ENCODE results near the gene G6PC3.
A peak's percentile ranks its signal among the peaks of the same experiment; 100 is the strongest.

The G6PC3 gene

DNA sequence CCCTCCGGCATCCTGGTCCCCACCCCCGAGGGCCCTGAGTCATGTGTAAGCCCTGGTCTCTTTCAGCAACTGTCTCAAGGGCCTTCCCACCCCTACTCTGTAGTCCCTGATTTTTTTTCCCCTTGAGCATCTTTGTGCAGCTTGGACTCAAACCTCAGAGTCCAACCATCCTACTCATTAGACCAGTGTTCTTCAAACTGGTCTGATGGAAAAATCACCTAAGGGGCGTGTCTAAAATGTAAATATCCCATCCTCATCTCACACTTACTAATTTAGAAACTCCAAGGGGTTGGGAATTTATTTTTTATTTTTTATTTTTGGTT lies 624 bp downstream of the G6PC3 start:
- TF ChIP-seq, protein P1, sequence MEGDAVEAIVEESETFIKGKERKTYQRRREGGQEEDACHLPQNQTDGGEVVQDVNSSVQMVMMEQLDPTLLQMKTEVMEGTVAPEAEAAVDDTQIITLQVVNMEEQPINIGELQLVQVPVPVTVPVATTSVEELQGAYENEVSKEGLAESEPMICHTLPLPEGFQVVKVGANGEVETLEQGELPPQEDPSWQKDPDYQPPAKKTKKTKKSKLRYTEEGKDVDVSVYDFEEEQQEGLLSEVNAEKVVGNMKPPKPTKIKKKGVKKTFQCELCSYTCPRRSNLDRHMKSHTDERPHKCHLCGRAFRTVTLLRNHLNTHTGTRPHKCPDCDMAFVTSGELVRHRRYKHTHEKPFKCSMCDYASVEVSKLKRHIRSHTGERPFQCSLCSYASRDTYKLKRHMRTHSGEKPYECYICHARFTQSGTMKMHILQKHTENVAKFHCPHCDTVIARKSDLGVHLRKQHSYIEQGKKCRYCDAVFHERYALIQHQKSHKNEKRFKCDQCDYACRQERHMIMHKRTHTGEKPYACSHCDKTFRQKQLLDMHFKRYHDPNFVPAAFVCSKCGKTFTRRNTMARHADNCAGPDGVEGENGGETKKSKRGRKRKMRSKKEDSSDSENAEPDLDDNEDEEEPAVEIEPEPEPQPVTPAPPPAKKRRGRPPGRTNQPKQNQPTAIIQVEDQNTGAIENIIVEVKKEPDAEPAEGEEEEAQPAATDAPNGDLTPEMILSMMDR (conservative IDR thresholded peaks at IDR 0.05; ENCODE audit: low read depth, low read length): no peak
- no peak for DNase-seq (ENCODE audit: low read depth)
- peak overlapping the region; percentile 72 for H3K4me3 ChIP-seq (ENCODE audit: low read length)

DNA sequence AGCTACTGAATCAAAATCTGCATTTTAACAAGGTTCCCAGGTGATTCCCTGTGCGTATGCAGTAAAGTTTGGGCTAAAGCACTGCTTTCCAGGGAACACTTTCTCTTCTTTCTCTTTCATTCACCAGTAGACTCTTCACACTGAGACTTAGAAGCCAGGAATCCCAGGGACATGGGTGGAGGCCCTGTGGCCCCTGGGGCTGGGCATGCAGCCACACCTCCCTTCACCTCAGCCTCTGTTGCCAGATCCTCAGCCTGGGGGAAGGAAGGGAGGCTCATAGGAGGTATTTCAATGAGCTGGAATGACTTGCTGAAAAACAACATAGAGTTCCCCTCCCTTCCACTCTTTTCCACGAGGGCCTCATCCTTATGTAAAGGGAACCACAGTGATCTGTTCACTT lies 1.2 kb downstream of the G6PC3 start:
- DNase-seq (ENCODE audit: low read depth): no peak
- TF ChIP-seq, protein P1 (conservative IDR thresholded peaks at IDR 0.05; ENCODE audit: low read depth, low read length): no peak
- peak overlapping the region; percentile 72 for H3K4me3 ChIP-seq (ENCODE audit: low read length)

DNA sequence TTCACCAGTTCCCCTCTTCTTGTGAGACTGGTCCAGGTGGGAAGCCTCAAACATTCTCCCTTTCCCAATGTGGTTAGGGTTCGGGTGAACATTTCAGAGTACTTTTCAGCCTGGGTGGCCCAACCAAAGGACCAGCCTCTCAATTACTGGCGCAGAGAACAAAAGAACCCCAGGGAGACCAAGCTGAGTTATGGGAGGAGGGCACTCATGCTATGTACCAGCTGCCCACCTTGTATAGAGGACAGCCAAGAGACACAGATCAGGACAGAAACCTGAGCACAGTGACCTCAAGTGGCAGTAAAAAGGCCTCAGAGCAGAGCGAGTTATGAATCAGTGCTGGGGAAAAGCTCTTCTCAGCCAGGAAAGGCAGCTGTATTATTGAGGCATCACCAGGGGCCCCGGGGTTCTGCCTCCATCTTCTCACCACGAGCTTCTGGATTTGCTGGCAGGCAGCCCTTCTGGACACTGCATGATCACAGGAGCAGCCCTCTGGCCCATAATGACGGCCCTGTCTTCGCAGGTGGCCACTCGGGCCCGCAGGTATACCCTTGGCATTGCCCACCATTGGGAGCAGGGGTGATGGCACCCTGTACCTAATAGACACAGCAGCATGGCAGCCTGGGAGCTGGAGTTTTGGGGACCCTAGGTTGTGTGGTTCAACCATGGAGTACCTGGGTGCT lies 3.8 kb downstream of the G6PC3 start:
- no peak for DNase-seq (ENCODE audit: low read depth)
- TF ChIP-seq, protein P1 (conservative IDR thresholded peaks at IDR 0.05; ENCODE audit: low read depth, low read length): no peak
- H3K4me3 ChIP-seq (ENCODE audit: low read length): no peak overlapping the region

DNA sequence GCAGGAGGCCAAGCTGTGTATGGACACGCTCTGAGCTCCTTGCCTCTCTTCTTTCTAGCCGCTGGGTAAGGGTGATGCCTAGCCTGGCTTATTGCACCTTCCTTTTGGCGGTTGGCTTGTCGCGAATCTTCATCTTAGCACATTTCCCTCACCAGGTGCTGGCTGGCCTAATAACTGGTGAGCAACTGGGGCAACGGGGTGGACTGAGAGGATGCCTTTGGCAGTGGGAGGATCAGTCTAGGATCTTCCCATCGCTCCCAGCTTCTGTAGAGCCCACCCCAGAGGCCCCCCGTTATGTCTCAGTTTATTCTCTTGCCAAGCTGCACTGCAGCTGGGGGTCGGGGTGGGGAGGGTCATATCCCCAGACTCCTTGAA lies 4.4 kb downstream of the G6PC3 start:
- DNase-seq (ENCODE audit: low read depth): no peak
- TF ChIP-seq, protein P1 (conservative IDR thresholded peaks at IDR 0.05; ENCODE audit: low read depth, low read length): no peak
- no peak overlapping the region for H3K4me3 ChIP-seq (ENCODE audit: low read length)

DNA sequence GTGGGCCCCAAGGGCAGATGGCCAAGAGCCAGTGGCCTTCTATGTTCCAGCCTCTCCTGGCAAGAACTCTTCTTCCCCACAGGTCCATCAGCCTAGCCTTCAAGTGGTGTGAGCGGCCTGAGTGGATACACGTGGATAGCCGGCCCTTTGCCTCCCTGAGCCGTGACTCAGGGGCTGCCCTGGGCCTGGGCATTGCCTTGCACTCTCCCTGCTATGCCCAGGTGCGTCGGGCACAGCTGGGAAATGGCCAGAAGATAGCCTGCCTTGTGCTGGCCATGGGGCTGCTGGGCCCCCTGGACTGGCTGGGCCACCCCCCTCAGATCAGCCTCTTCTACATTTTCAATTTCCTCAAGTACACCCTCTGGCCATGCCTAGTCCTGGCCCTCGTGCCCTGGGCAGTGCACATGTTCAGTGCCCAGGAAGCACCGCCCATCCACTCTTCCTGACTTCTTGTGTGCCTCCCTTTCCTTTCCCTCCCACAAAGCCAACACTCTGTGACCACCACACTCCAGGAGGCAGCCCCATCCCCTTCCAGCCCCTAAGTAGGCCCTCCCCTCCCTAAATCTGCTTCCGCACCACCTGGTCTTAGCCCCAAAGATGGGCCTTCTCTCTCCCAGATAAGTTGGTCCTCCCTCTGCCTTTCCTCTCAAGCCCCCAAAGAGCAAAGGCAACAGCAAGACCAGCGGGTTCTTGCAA lies 5.2 kb downstream of the G6PC3 start:
- H3K4me3 ChIP-seq (ENCODE audit: low read length): no peak overlapping the region
- DNase-seq (ENCODE audit: low read depth): no peak
- TF ChIP-seq, protein P1 (conservative IDR thresholded peaks at IDR 0.05; ENCODE audit: low read depth, low read length): no peak

DNA sequence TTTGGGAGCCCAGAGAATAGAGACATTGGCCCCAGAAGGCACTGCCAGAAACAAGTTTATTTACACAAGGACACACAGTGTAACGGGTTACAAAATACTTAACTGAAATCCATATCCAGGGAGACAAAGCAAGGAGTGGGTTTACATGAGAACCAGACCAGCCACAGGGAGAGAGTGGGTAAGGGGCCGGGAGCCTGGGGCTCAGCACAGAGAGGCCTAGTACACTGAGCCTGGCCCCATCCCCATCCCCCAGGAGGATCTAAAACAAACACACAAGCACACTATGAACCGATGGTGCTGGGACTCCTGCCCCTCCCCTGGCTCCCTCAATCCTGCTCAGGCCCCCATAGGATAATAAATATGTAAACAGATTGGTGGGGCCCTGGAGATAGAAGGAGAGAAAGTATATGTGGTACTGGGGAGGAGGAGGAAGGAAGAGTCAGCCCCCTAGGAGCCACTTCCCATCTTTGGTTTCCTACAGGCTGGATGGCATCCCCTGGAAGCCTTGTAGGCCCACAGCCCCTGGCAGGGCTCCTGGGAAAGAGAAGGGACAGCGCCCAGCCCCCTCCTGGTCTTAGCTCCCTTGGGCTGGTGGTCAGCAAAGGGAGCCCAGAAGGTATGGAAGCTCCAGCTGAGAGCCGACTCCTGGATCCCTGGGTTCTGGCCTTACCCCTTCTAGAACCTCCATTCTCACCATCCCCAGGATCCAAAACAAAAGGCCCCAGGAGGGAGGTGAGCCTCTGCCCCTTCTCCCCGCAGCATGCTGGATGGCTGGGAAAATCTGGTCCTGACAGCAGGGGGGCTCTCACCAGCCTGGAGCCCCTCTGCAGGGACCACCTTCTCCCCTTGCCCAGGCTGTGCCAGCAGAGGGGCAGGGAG lies 6.4 kb downstream of the G6PC3 start:
- H3K4me3 ChIP-seq (ENCODE audit: low read length): no peak overlapping the region
- TF ChIP-seq, protein P1 (conservative IDR thresholded peaks at IDR 0.05; ENCODE audit: low read depth, low read length): no peak
- no peak for DNase-seq (ENCODE audit: low read depth)

Data from retinal pigment epithelial cell (primary cell).